Transverse colon (tissue), 4 donors: ENCODE results near the gene ADK. TPM values are rescaled to one million over a fixed set of nuclear protein-coding genes. Genes with fewer than 3 reads are reported as not detected.
"Not testable (repeated sequence)": the region's sequence is repeated elsewhere in the genome, so short reads cannot be mapped to it uniquely, and the experiment has no call there.

Experiments
- DNase-seq: peaks from one replicate; pipeline ENCODE4 v3.0.0-alpha.2; 2019
- H3K27ac ChIP-seq, 4 donors: fragments of 200-600 bp; sonication (generic); 2 replicates each; pipeline ENCODE4 v1.5.1; 2016 to 2018; ENCODE audit warnings: inconsistent platforms in 4 of 4
- H3K27me3 ChIP-seq: fragments of 200-600 bp; sonication (generic); 2 replicates; pipeline ENCODE4 v1.5.1; 2017; ENCODE audit warnings: inconsistent platforms
- H3K36me3 ChIP-seq, 4 donors: fragments of 200-600 bp; sonication (generic); 2 replicates each; pipeline ENCODE4 v1.5.1; 2017 to 2019; ENCODE audit warnings: inconsistent platforms in 4 of 4
- H3K4me1 ChIP-seq, 4 donors: fragments of 200-600 bp; sonication (generic); 2 replicates each; pipeline ENCODE4 v1.5.1; 2017 to 2020; ENCODE audit warnings: inconsistent platforms in 4 of 4
- H3K4me3 ChIP-seq, 4 donors: fragments of 200-600 bp; sonication (generic); 1 replicate in 1 of 4; 2 replicates in 3 of 4; pipeline versions ENCODE4 v1.5.1 to v1.6.1; 2017 to 2019; ENCODE audit warnings: inconsistent platforms in 4 of 4
- H3K9me3 ChIP-seq, 2 donors: fragments of 200-600 bp; sonication (generic); 2 replicates each; pipeline ENCODE4 v1.5.1; 2017 to 2019; ENCODE audit warnings: inconsistent platforms in 2 of 2
- CTCF ChIP-seq, 5 experiments: fragments of 200-600 bp in 3 of 5; fragments of 450-650 bp in 2 of 5; sonication (generic) in 3 of 5; IDR thresholded peaks; 1 replicate in 2 of 5; 2 replicates in 3 of 5; pipeline ENCODE4 v1.5.1; 2016 to 2017; ENCODE audit warnings: antibody characterized with exemption in 5 of 5, inconsistent platforms in 3 of 5, mild to moderate bottlenecking in 2 of 5, moderate library complexity in 1 of 5
- EP300 ChIP-seq: sonication (generic); formaldehyde crosslinking; IDR thresholded peaks from one replicate; pipeline ENCODE4 v1.6.1; 2017; ENCODE audit warnings: antibody characterized with exemption, low read depth
- POLR2A ChIP-seq: fragments of 450-650 bp; IDR thresholded peaks from one replicate; pipeline ENCODE4 v1.6.1; 2016; ENCODE audit warnings: antibody characterized with exemption, mild to moderate bottlenecking, moderate library complexity
- POLR2AphosphoS5 ChIP-seq, 3 donors: sonication (generic); formaldehyde crosslinking; IDR thresholded peaks; one replicate each; pipeline ENCODE4 v1.6.1; 2016; ENCODE audit warnings: antibody characterized with exemption in 3 of 3
- WGBS, 2 donors: methylation state at CpG; one replicate each; pipeline ENCODE4 v1.1.5; 2018; ENCODE audit warnings: low coverage in 1 of 2; 5-methylcytosine and 5-hydroxymethylcytosine counted together
- in situ Hi-C, 4 donors: fragments of 200-750 bp; cut with MboI; loops; one replicate each; pipeline versions ENCODE4 v1.15.0 to v1.15.1; 2017; ENCODE audit warnings: low sequenced_read_pairs in 3 of 4, low pct_ligation_motif_present in 1 of 4, low pct_unique_long_range_greater_than_20kb in 1 of 4
- intact Hi-C: fragments of 100-400 bp; cut with DNase I; formaldehyde crosslinking; loops from one replicate; pipeline ENCODE4 v1.15.1; 2023; ENCODE audit warnings: low total_unique reads
- total RNA-seq, 4 donors: library from RNA; depleted of rRNA; stranded (reverse); fragments of >200 nt; gene quantifications; one replicate each; pipeline ENCODE4 v1.1.0, GENCODE V29; 2016

ADK gene
- total RNA-seq, 4 donors from 2014 or later, result 6.8 to 25.2 (median 14.8) TPM

- DNase-seq, result no peak
- 95 to 100% methylated on average over 1 to 18 of the region's 18 CpGs for WGBS, 2 donors
- no peaks in the 10 kb centered on the region for H3K9me3 ChIP-seq
- no peaks in the 10 kb centered on the region for H3K27me3 ChIP-seq
- no peak for TF ChIP-seq CTCF (IDR thresholded peaks at IDR 0.05)
- TF ChIP-seq POLR2AphosphoS5 (IDR thresholded peaks at IDR 0.05), result no peak
- TF ChIP-seq EP300, result no peak
- no peak for TF ChIP-seq POLR2A
- H3K4me3 ChIP-seq, result no peak overlapping the region
- H3K36me3 ChIP-seq, result peaks cover 0 to 35% (median 15%) of the 10 kb centered on the region in 4 donors
- H3K27ac ChIP-seq, result no peak overlapping the region
- in situ Hi-C loops, result no loop called here
- intact Hi-C loops, result no loop called here
- peaks cover 0 to 9% (median 4%) of the 10 kb centered on the region in 4 donors for H3K4me1 ChIP-seq
These were observed 11.0 kb upstream of the ADK start for GRCh38 chr10:74139981-74140380.

GRCh38 chr10:74140553-74140952 is 10.5 kb upstream of the ADK start:
- DNase-seq, result no peak
- H3K27me3 ChIP-seq, result no peaks in the 10 kb centered on the region
- H3K4me1 ChIP-seq, result peaks cover 4 to 11% (median 6%) of the 10 kb centered on the region in 4 donors
- no peaks in the 10 kb centered on the region for H3K9me3 ChIP-seq
- WGBS, 2 donors, result 80 to 86% methylated on average over 2 of the region's 2 CpGs
- intact Hi-C loops (no loop called here), in situ Hi-C loops (no loop called here)
- H3K36me3 ChIP-seq, result peaks cover 0 to 29% (median 13%) of the 10 kb centered on the region in 4 donors
- no peak overlapping the region for H3K27ac ChIP-seq
- no peak overlapping the region for H3K4me3 ChIP-seq
- no peak for TF ChIP-seq POLR2A
- TF ChIP-seq POLR2AphosphoS5 (IDR thresholded peaks at IDR 0.05), result no peak

- no peaks in the 10 kb centered on the region for H3K9me3 ChIP-seq
- no peak for DNase-seq
- TF ChIP-seq POLR2AphosphoS5 (IDR thresholded peaks at IDR 0.05) (peak in 2 of 3 donors; percentile 28 to 64), POLR2A (no peak)
- H3K36me3 ChIP-seq, result no peaks in the 10 kb centered on the region
- 14 to 24% methylated on average over 1 to 2 of the region's 2 CpGs for WGBS, 2 donors
- H3K4me3 ChIP-seq, result no peak overlapping the region
- no peaks in the 10 kb centered on the region for H3K27me3 ChIP-seq
- intact Hi-C loops, result no loop called here
- in situ Hi-C loops, result no loop called here
- peaks cover 18 to 37% (median 25%) of the 10 kb centered on the region in 4 donors for H3K4me1 ChIP-seq
- peak overlapping the region; percentile 33 to 65 (median 63) for H3K27ac ChIP-seq
These were observed 5.9 kb upstream of the ADK start for GRCh38 chr10:74145133-74145532.

- 94 to 95% methylated on average over 3 to 10 of the region's 10 CpGs for WGBS, 2 donors
- intact Hi-C loops, H3K9me3 ChIP-seq, H3K36me3 ChIP-seq, in situ Hi-C loops, DNase-seq, H3K4me3 ChIP-seq, H3K27me3 ChIP-seq, H3K27ac ChIP-seq: not testable (repeated sequence)
- H3K4me1 ChIP-seq, result peaks cover 18 to 41% (median 30%) of the 10 kb centered on the region in 4 donors
These were observed 4.0 kb upstream of the ADK start for GRCh38 chr10:74146980-74147379.

- H3K4me1 ChIP-seq, result peaks cover 18 to 52% (median 32%) of the 10 kb centered on the region in 4 donors
- H3K4me3 ChIP-seq, result peak within 1 kb of the TSS; percentile 83 to 98 (median 87)
- peak; percentile 84 for DNase-seq
- WGBS, 2 donors, result 1 to 3% methylated on average over 10 to 32 of the region's 32 CpGs
- TF ChIP-seq POLR2A, result peak; percentile 28
- TF ChIP-seq POLR2AphosphoS5 (IDR thresholded peaks at IDR 0.05), result no peak
- no peak for TF ChIP-seq CTCF (IDR thresholded peaks at IDR 0.05)
- no peak for TF ChIP-seq EP300
- H3K27ac ChIP-seq, result peak within 1 kb of the TSS; percentile 87 to 94 (median 92)
- no peaks in the 10 kb centered on the region for H3K36me3 ChIP-seq
- intact Hi-C loops, result no loop called here
- no peaks in the 10 kb centered on the region for H3K9me3 ChIP-seq
- no peaks in the 10 kb centered on the region for H3K27me3 ChIP-seq
- in situ Hi-C loops, result no loop called here
These were observed 624 bp upstream of the ADK start, which contains the start of gene AP3M1 for GRCh38 chr10:74150204-74150989. AP3M1 (minus strand) TSS chr10:74150828; CDS start chr10:74138379, 12,449 bp downstream.
